SKM-1 treated with dmso at 0.1 percent for 144 hours (cell line): ENCODE measurements around the gene EPS8L3.
"Not testable (repeated sequence)": the region's sequence is repeated elsewhere in the genome, so short reads cannot be mapped to it uniquely, and the experiment has no call there.

Experiments
- DNase-seq: peaks from one replicate; lab custom pipeline; 2025; ENCODE audit not compliant: unreplicated experiment; lab: John Stamatoyannopoulos, UW

EPS8L3 gene

DNA sequence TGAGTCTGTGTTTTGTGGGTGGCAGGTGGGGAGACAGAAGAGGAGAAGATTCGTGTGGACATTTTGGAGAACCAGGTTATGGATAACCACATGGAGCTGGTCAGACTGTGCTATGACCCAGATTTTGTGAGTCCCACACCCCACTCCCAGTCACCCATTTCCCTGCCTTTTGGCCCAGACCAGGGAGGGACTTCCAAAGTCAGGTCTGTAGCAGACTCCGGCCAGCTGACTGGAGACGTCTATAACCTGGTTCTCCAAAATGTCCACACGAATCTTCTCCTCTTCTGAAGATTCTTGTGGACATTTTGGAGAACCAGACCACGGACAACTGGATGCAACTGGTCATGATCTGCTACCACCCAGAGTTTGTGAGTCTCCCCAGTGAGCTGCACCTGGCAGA, 50.1 kb downstream of the EPS8L3 start:
- DNase-seq, result no peak

DNA sequence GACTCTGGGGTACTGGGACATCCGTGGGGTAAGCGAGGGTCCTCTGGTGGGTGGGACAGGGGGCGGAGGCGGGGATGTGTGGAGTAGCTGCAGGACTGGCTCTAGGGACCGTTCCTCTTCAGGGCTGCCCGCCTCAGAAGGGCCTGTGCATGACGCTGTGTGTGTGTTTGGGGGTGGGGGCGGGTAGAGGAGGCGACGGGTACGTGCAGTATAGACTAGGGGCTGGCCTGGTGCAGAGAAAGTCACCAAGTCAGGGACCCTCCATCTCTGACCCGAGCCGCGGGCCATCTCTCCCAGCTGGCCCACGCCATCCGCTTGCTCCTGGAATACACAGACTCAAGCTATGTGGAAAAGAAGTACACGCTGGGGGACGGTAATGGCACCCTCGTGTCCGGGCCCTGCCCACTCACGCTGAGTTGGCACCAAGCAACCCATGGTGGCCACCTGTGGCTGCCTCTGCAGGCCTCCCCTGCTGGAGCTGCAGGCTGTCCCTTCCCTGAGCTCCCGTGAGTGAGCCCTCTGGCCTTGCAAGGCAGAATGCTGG, 51.3 kb downstream of the EPS8L3 start:
- no peak for DNase-seq

DNA sequence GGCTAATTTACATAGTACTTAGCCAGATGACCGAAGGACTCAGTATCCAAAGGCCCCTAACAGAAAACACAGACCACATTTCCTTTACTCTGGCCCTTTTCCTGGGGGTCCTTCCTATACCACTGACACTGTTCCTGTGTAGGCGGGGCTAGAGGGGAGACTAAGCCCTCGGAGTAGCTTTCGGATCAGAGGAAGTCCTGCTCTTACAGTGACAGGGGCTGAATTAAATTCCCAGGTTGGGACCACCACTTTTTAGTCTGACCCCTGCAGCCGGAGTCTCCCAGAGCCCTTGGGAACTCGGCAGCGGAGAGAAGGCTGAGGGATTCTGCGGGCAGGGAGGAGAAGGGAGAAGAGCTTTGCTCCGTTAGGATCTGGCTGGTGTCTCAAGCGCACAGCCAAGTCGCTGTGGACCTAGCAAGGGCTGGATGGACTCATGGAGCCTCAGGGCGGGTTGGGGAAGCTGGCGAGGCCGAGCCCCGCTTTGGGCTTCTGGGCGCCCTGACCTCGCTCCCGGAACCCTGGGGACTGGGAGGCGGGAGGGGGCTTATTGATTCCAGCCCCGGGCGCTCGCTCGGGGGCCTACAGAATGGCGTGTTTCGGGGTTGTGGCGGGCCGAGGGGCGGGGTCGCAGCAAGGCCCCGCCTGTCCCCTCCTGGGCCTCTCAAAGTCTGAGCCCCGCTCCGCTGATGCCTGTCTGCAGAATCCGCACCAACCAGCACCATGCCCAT, 52.0 kb downstream of the EPS8L3 start, which contains the start of gene GSTM5:
Gene GSTM5 (plus strand): TSS at position 659 of the 728 bp plus-strand sequence. CDS start 62 bp downstream, at position 721.
- not testable (repeated sequence) for DNase-seq

DNA sequence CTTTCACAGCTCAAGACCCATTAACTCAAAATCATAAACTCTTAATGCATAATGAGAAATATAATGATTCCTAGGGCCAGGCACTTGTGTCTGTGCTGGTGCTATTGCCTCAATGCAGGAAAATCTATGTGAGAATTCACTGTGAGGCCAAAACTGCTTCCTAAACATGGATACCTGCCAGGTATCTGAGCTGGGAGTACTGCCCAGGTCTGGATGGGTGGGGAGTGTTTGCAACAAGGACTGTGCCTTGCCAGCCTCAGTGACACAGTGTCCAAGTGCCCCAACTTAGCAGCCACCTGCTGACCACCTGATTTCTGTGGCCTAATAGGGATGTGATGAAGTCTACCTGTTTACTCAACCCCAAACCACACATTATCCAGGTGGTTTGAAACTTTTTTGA, 53.9 kb downstream of the EPS8L3 start:
- not testable (repeated sequence) for DNase-seq

DNA sequence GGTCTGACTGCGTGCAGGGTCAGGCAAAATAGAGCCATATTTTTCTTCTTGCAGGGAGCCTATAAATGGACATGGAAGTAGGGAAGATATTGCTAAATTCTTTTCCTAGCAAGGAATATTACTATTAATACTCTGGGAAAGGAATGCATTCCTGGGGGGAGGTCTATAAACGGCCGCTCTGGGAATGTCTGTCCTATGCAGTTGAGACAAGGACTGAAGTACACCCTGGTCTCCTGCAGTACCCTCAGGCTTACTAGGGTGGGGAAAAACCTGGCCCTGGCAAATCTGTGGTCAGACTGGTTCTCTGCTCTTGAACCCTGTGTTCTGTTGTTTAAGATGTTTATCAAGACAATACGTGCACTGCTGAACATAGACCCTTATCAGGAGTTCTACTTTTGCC, 54.8 kb downstream of the EPS8L3 start:
- DNase-seq, result not testable (repeated sequence)

DNA sequence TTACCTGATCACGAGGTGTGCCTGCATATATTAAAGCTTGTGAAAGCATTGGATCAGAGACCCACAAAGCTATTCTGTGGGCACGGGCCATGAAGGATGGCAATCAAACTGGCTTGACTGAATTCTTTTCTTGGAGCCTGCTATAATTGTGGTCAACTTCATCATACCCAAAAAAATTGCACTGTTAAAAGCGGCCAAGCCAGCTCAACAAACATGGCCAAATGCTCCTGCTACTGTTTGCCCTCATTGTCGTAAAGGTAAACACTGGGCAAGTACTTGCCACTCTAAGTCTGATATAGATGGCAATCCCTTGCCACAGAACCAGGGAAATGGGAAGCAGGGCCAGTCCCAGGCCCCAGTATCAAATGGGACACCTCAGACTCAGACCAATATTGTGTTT, 58.3 kb downstream of the EPS8L3 start:
- no peak for DNase-seq

DNA sequence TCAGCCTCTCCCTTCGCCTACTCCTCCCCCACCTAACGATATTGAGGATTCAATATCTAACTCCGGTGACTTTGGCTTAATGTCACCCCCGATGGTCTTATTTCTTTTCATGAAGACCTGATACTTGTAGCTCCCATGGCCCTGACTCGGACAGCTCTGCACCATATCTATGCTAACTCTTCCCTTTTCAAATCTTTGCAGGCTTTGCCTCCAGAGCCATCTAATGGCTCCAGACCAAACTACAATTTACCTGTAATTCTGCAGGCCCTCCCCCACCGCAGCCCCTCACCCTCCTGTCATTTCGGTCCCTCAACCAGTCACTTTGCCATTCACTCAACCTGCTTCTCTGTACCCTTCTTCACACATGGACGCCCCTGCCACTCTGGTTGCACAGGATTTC, 59.5 kb downstream of the EPS8L3 start:
- no peak for DNase-seq

DNA sequence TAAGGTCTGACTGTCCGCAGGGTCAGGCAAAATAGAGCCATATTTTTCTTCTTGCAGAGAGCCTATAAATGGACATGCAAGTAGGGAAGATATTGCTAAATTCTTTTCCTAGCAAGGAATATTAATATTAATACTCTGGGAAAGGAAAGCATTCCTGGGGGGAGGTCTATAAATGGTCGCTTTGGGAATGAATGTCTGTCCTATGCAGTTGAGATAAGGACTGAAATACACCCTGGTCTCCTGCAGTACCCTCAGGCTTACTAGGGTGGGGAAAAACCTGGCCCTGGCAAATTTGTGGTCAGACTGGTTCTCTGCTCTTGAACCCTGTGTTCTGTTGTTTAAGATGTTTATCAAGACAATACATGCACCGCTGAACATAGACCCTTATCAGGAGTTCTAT, 60.8 kb downstream of the EPS8L3 start:
- not testable (repeated sequence) for DNase-seq
